Effector memory CD4-positive, alpha-beta T cell (primary cell): ENCODE results near the gene NCL.

Source experiments
- DNase-seq, 3 donors: peaks; one replicate each; pipeline ENCODE4 v3.0.0-alpha.2; 2020
- H3K27ac ChIP-seq: 2 replicates; pipeline ENCODE4 v1.7.0; 2013; ENCODE audit warnings: mild to moderate bottlenecking, low read length, moderate library complexity; ENCODE audit not compliant: insufficient read depth, poor library complexity, severe bottlenecking
- H3K27me3 ChIP-seq: replicated peaks from 2 replicates; pipeline ENCODE4 v1.7.0; 2013; ENCODE audit warnings: mild to moderate bottlenecking, low read length; ENCODE audit not compliant: insufficient read depth, control insufficient read depth, poor library complexity, severe bottlenecking
- H3K36me3 ChIP-seq: 2 replicates; pipeline ENCODE4 v1.7.0; 2013; ENCODE audit warnings: mild to moderate bottlenecking, low read length, moderate library complexity; ENCODE audit not compliant: control insufficient read depth, insufficient read depth
- H3K4me1 ChIP-seq: 2 replicates; pipeline ENCODE4 v1.7.0; 2013; ENCODE audit warnings: low read length, mild to moderate bottlenecking; ENCODE audit not compliant: control insufficient read depth, insufficient read depth, poor library complexity, severe bottlenecking
- H3K4me3 ChIP-seq: 2 replicates; pipeline ENCODE4 v1.7.0; 2013; ENCODE audit warnings: low read length, low read depth, mild to moderate bottlenecking; ENCODE audit not compliant: insufficient read depth, poor library complexity, severe bottlenecking
- H3K9me3 ChIP-seq: 2 replicates; pipeline ENCODE4 v1.7.0; 2013; ENCODE audit warnings: mild to moderate bottlenecking, low read length, moderate library complexity; ENCODE audit not compliant: control insufficient read depth

The NCL gene

GRCh38 chr2:231457101-231457500 is 7.2 kb downstream of the NCL start:
- no peak for DNase-seq
- Histone ChIP-seq H3K27me3 (no peaks in the 10 kb centered on the region), H3K4me3 (no peak overlapping the region), H3K36me3 (peaks cover 93% of the 10 kb centered on the region), H3K9me3 (no peaks in the 10 kb centered on the region), H3K4me1 (no peaks in the 10 kb centered on the region), H3K27ac (no peak overlapping the region)

GRCh38 chr2:231456295-231457004 is 7.8 kb downstream of the NCL start:
- Histone ChIP-seq H3K27ac (no peak overlapping the region), H3K4me1 (no peaks in the 10 kb centered on the region), H3K9me3 (no peaks in the 10 kb centered on the region), H3K4me3 (no peak overlapping the region), H3K27me3 (no peaks in the 10 kb centered on the region), H3K36me3 (peaks cover 87% of the 10 kb centered on the region)
- DNase-seq: no peak

- Histone ChIP-seq H3K36me3 (peaks cover 81% of the 10 kb centered on the region), H3K4me1 (no peaks in the 10 kb centered on the region)
Measured at GRCh38 chr2:231455890-231456289, 8.4 kb downstream of the NCL start.

GRCh38 chr2:231455222-231455621 is 9.1 kb downstream of the NCL start:
- H3K9me3 ChIP-seq: no peaks in the 10 kb centered on the region
- no peaks in the 10 kb centered on the region for H3K4me1 ChIP-seq
- H3K4me3 ChIP-seq: no peak overlapping the region
- no peak overlapping the region for H3K27ac ChIP-seq
- no peak for DNase-seq
- H3K36me3 ChIP-seq: peaks cover 75% of the 10 kb centered on the region
- no peaks in the 10 kb centered on the region for H3K27me3 ChIP-seq

More at GRCh38 chr2:231455890-231456289, 8.4 kb downstream of the NCL start:
- DNase-seq: no peak
- no peaks in the 10 kb centered on the region for H3K27me3 ChIP-seq
- H3K9me3 ChIP-seq: no peaks in the 10 kb centered on the region
- H3K27ac ChIP-seq: no peak overlapping the region
- no peak overlapping the region for H3K4me3 ChIP-seq

- Histone ChIP-seq H3K27me3 (no peaks in the 10 kb centered on the region), H3K4me3 (no peak overlapping the region), H3K4me1 (no peaks in the 10 kb centered on the region), H3K36me3 (peaks cover 66% of the 10 kb centered on the region), H3K9me3 (no peaks in the 10 kb centered on the region), H3K27ac (no peak overlapping the region)
- DNase-seq: no peak
Measured at GRCh38 chr2:231454361-231454791, 9.9 kb downstream of the NCL start.

GRCh38 chr2:231452799-231453508 is 11.3 kb downstream of the NCL start:
- H3K27me3 ChIP-seq: no peaks in the 10 kb centered on the region
- no peaks in the 10 kb centered on the region for H3K9me3 ChIP-seq
- H3K36me3 ChIP-seq: peaks cover 52% of the 10 kb centered on the region
- no peak overlapping the region for H3K27ac ChIP-seq
- DNase-seq: no peak
- no peak overlapping the region for H3K4me3 ChIP-seq
- no peaks in the 10 kb centered on the region for H3K4me1 ChIP-seq

- no peaks in the 10 kb centered on the region for H3K4me1 ChIP-seq
- H3K9me3 ChIP-seq: no peaks in the 10 kb centered on the region
- H3K27me3 ChIP-seq: no peaks in the 10 kb centered on the region
- no peak overlapping the region for H3K27ac ChIP-seq
- H3K36me3 ChIP-seq: peaks cover 28% of the 10 kb centered on the region
- H3K4me3 ChIP-seq: no peak overlapping the region
- DNase-seq: no peak
Measured at GRCh38 chr2:231450548-231450989, 13.7 kb downstream of the NCL start.

- H3K4me3 ChIP-seq: no peak overlapping the region
- H3K36me3 ChIP-seq: peaks cover 18% of the 10 kb centered on the region
- H3K27ac ChIP-seq: no peak overlapping the region
- no peak for DNase-seq
- H3K9me3 ChIP-seq: no peaks in the 10 kb centered on the region
- H3K4me1 ChIP-seq: no peaks in the 10 kb centered on the region
- no peaks in the 10 kb centered on the region for H3K27me3 ChIP-seq
Measured at GRCh38 chr2:231449503-231450054, 14.7 kb downstream of the NCL start.

GRCh38 chr2:231436957-231437356 is 27.3 kb downstream of the NCL start:
- Histone ChIP-seq H3K4me3 (no peak overlapping the region), H3K36me3 (no peaks in the 10 kb centered on the region), H3K27ac (no peak overlapping the region), H3K4me1 (no peaks in the 10 kb centered on the region), H3K9me3 (no peaks in the 10 kb centered on the region), H3K27me3 (no peaks in the 10 kb centered on the region)
- no peak for DNase-seq

- no peak for DNase-seq
Measured at GRCh38 chr2:231433990-231434389, 30.3 kb downstream of the NCL start.

More at GRCh38 chr2:231433990-231434389, 30.3 kb downstream of the NCL start:
- no peaks in the 10 kb centered on the region for H3K27me3 ChIP-seq
- no peaks in the 10 kb centered on the region for H3K36me3 ChIP-seq
- no peak overlapping the region for H3K4me3 ChIP-seq
- H3K27ac ChIP-seq: no peak overlapping the region
- H3K4me1 ChIP-seq: no peaks in the 10 kb centered on the region
- H3K9me3 ChIP-seq: no peaks in the 10 kb centered on the region
